ENCODE data around the gene TGFBI.
"Not testable (repeated sequence)": the region's sequence is repeated elsewhere in the genome, so short reads cannot be mapped to it uniquely, and the experiment has no call there.

TGFBI gene

DNA sequence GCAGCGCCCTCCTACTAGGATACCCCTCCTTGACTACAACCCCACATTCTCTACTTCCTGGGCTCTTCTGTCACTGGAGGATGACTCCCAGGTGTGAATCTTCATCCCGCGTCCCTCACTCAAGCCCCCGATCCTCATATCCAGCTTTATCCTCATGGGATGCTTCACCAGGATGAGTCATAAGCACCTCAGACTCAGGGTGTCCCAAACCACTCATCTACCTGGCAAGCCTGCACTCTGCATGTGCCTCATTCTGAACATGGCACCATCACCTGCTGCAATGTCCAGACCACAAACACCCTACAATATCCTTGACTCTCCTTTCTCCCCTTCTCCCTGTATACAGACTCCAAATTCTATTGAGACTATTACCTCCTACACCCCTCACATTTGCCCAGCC lies 1.5 kb upstream of the TGFBI start:
- no peak for DNase-seq

DNA sequence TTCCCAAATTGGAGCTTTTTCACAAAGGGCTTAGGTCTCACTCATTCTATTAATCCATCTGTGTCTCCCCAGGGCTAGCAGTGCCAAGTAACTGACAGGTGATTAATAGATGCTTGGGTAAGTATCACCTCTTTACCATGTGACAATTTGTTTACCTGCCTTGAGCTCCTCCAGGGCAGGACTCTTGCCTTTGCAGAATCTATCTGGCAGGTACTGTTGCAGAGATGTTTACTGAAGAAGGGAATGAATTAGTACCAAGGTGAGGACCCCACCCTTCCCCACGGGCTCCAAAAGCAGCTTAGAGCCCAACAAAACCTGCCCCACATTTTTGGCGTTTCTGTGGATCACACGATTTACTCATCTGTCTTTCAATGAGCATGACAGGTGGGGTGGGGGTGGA lies 698 bp upstream of the TGFBI start:
- no peak for DNase-seq

DNA sequence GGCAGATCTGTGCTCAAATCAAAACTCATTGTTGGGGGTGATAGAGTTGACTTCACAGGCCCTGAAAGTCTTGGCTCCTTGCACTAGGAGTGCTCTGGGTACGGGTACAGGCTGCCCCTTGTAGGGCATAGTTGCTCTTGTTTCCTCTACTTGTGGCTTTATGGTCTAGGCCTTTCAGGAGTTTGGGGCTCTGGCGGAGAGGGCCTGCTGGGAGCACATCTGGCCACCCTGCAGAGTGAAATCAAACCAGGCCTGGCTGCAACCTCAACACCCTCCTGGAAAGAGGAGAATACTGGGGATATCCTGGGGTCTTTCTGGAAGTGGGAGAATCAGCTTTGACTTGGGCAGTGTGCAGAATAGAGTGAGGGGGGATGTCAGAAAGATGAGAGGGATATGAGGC lies 1.5 kb downstream of the TGFBI start:
- DNase-seq: no peak

DNA sequence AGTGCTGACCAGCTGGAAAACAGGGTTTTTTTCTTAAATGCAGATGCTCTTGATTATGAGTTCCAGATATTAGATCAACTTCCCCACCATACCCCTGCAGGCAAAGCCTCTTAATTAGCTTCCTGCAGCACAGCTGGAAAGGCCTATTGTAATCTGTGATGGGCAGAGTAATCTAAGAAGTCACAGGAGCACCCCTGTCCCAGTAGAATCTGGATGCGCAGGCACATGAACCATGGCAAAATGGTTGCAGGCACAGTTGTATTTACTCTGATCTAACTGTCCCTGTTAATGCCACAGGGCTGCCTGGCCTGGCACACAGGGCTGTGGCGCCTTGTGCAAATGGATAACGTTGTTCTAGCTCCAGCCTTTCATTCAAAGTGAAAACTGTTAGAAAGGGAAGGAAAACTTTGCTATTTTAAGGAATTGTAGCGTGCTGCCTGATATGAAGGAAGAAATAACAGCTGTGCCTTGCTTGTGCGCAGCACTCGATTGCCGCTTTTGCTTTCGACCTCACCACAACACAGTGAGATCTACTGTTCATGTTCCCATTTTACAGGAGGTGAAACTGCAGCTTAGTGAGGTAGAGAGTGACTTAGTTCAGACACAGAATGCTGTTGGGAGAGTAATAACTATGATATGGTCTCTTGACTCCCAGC lies 2.3 kb downstream of the TGFBI start:
- no peak for DNase-seq

DNA sequence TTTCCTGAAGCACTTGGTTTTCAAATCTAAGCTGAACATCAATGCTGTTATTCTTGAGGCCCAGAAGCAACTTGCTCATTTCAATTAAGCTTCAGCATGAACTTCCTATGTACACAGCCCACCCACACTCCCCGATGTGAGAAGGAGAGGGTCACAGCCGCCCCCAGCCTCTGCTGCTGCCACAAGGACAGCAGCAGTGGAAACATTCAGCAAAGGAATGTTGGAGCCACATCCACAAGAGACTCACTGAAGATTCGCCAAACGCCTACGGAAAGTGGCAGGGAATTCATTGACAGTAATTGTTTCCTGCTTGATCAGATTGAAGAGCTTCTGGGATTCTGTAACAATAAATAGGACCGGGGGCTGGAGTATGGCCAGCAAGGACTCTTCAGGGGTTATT lies 2.9 kb downstream of the TGFBI start:
- DNase-seq: no peak

DNA sequence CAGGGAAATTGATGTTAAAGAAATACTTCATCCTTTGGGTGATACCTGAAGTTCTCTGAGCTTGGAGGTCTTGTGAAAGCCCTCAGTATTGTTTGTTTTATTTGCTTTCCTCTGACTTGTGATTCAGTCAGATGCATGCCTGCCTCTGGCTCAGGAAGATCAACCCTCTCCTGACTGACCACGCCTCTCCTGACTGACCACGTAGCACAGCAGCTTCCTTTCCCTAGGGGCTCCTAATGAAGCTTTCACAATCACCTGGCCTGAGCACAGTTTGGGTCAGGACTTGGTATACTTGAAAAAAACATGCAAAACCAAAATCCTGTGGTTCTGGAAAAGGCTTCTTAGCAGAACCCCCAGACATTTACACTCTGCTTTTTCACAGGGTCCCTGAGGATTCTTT lies 3.8 kb downstream of the TGFBI start:
- no peak for DNase-seq

- DNase-seq: no peak
Measured at GRCh38 chr5:136033234-136033633, 4.4 kb downstream of the TGFBI start.

GRCh38 chr5:136033848-136034247 lies 5.1 kb downstream of the TGFBI start:
- DNase-seq: no peak

- DNase-seq: no peak
Measured at GRCh38 chr5:136034492-136034891, 5.7 kb downstream of the TGFBI start.

GRCh38 chr5:136034984-136035383 lies 6.2 kb downstream of the TGFBI start:
- DNase-seq: no peak

DNA sequence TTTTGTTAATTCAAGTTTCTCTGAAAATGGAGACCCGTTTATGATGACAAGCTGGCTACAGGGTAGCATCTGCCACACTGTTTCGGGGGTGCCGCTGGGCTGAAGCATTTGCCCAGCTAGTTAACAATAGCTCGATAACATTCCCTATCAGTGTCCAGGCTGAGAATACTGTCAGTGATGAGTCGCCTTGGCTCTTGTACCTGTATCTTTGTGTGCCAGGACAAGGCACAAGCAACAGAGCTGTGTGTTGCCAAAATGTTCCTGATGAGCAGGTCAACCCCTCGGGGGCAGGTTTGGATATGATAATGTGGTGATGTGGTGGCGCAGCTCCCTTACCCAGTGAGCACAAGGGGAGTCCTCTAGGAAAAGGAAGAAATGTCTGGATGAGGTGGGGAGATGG lies 7.0 kb downstream of the TGFBI start:
- DNase-seq: no peak

GRCh38 chr5:136036293-136036911 lies 7.6 kb downstream of the TGFBI start:
- DNase-seq: no peak

- DNase-seq: no peak
Measured at GRCh38 chr5:136037001-136037705, 8.4 kb downstream of the TGFBI start.

- DNase-seq: no peak
Measured at GRCh38 chr5:136038635-136039034, 9.8 kb downstream of the TGFBI start.

DNA sequence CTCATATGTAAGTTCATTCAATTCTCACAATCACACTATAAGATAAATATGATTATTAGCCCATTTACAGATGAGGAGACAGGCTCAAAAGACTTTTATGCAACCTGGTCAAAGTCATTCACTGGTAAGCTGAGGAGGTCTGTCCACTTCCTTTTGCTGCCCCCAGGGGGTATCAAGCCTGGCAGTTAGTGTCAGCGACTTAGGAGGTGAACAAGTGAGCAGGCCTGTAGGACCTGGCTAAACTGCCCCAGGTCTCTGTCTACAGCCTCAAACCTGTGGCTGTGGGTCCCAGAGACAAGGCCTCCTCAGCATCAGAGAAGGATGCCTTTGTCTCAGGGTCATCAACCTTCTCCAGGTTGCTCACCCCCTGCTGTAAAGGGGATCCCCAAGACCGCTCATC lies 10.4 kb downstream of the TGFBI start:
- no peak for DNase-seq

DNA sequence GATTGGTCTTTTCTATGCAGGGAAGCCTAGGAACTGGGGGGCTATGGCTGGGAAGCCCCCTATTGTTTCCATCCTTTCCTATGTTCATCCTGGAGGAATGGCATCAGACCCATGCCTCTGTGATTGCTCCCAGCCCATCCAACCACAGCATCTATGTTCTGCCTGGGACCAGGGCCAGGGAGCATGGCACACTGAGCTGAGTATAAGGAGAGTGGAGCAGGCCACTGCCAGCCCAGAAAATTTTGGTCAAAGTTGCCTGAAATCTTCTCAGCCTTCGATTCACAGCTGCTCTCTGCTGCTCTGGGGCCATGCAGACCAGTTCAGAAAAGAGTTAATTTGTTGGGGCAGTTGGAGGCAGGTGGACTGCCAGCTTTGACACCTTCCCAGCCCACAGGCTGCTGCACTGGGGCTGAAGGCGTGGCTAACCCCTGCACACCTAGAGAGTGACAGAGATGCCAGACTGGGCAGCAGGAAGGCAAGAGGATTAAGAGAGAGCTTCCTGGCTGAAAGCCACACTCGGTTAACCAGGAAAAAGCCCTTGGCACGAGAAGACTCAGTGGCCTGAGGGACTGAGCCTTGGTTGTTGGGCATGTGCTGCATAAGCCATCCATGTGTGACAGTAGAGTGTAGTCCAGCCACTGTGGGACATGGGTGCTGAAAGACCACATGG lies 12.1 kb downstream of the TGFBI start:
- DNase-seq: no peak

DNA sequence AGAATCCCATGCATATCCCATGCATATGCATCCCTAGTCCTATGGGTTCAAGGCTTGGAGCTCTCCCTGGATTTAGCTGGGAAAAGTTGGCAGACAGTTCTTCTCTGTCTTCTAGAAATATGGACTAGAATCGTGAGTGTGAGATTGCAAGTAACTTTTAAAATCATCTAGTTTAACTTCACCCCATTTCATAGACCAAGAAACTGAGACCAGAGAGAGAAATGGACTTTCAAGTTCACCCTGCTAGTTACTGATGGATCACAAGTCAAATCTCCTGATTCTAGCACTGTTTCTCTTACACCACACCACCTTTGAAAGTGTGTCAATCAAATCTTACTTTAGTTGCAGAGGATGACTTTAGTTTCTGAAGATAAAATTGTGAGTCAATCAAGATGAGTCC lies 13.4 kb downstream of the TGFBI start:
- DNase-seq: no peak

DNA sequence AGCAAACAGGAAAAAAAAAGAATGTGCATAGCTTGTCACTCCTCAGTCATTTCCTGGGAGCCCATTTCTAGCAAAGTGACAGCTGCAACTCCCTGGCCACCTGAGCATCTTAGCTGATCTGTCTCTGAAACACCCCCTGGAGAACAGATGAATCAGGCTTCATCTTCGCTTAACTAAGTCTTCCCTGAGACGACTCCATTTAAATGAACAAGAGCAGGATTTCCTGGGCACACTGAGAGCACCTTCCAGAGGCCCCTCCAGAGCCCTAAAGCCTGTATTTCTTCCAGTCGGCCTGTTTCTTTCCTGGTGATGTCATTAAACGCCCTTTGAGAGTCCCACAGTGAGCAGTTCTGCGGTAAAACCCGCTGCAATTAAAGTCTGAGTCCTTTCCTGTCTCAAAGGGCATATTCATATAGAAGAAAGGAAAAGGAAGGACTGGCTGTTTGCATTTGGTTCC lies 13.9 kb downstream of the TGFBI start:
- DNase-seq: no peak

DNA sequence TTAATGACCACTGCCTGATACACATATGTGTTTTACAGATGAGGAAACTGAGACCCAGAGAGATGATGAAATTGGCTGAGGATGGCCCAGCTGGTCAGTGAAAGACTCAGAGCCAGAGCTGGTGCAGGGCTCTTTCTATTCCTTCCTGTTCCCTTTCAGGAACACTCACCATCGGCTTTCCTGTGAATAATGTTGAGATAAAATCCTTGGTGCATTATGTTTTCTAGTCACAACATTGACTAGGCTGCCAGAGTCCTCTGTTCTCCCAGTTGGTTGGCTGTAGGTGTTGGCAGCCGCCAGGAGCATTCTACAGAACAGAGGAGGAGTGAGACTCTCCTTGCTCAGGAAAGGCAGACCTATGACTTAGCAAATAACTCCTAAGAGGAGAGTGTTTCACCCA lies 14.8 kb downstream of the TGFBI start:
- DNase-seq: no peak

GRCh38 chr5:136043968-136044610 lies 15.3 kb downstream of the TGFBI start:
- no peak for DNase-seq

DNA sequence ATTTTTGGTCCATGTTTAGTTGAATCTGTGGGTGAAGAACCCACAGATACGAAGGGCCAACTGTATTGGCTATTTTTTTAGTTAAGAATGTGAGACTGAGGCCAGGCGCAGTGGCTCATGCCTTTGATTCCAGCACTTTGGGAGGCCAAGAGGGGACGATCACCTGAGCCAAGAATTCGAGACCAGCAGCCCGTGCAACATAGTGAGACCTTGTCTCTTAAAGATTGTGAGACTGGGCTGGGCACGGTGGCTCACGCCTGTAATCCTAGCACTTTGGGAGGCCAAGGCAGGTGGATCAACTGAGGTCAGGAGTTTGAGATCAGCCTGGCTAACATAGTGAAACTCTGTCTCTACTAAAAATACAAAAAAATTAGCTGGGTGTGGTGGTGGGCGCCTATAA lies 16.2 kb downstream of the TGFBI start:
- not testable (repeated sequence) for DNase-seq

DNA sequence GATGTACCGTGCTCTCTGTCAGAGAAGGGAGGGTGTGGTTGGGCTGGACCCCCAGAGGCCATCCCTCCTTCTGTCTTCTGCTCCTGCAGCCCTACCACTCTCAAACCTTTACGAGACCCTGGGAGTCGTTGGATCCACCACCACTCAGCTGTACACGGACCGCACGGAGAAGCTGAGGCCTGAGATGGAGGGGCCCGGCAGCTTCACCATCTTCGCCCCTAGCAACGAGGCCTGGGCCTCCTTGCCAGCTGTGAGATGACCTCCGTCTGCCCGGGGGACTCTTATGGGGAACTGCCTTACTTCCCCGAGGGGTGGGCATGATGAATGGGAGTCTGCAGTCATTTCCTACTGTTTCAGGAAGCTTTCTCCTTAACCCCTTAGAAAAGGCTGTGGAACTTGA lies 17.5 kb downstream of the TGFBI start:
- DNase-seq: no peak

GRCh38 chr5:136047858-136048257 lies 19.1 kb downstream of the TGFBI start:
- DNase-seq: no peak

Data from activated CD4-positive, alpha-beta T cell treated with anti-CD3 and anti-CD28 coated beads for 4 hours (primary cell).